Kidney epithelial cell (primary cell): ENCODE data around the gene GADL1. TPM values are rescaled to one million over a fixed set of nuclear protein-coding genes. Genes with fewer than 3 reads are reported as not detected.

Source experiments
- DNase-seq: peaks from one replicate; pipeline ENCODE4 v3.0.0-alpha.2; 2010; ENCODE audit warnings: low read depth
- H3K27me3 ChIP-seq: 2 replicates; pipeline ENCODE4 v1.6.0; 2011; ENCODE audit warnings: low read length; ENCODE audit not compliant: control insufficient read depth, insufficient read depth
- H3K36me3 ChIP-seq: 2 replicates; pipeline ENCODE4 v1.5.1; 2011; ENCODE audit warnings: low read length; ENCODE audit not compliant: control insufficient read depth, insufficient read depth
- H3K4me3 ChIP-seq: 2 replicates; pipeline ENCODE4 v1.5.1; 2011; ENCODE audit warnings: low read depth, mild to moderate bottlenecking, control low read depth, low read length
- CTCF ChIP-seq: IDR thresholded peaks from 2 replicates; pipeline ENCODE4 v1.5.1; 2011; ENCODE audit warnings: mild to moderate bottlenecking, moderate library complexity, low read length, control low read depth, inconsistent platforms; ENCODE audit not compliant: insufficient read depth, poor library complexity, severe bottlenecking
- total RNA-seq: library from RNA; depleted of rRNA; stranded (reverse); fragments of >200 nt; gene quantifications from 2 replicates; pipeline ENCODE4 v1.2.3, GENCODE V29; 2015

GADL1 gene
- total RNA-seq, 1 donor from 2014 or later: not detected

GRCh38 chr3:30770387-30770786 lies 124.1 kb downstream of the GADL1 start:
- H3K27me3 ChIP-seq: no peaks in the 10 kb centered on the region
- no peak for TF ChIP-seq CTCF
- DNase-seq: peak; percentile 86
- no peaks in the 10 kb centered on the region for H3K36me3 ChIP-seq
- no peak overlapping the region for H3K4me3 ChIP-seq

GRCh38 chr3:30768703-30769550 lies 125.5 kb downstream of the GADL1 start:
- H3K27me3 ChIP-seq: no peaks in the 10 kb centered on the region
- H3K4me3 ChIP-seq: no peak overlapping the region
- TF ChIP-seq CTCF: peak; percentile 90
- DNase-seq: peak; percentile 44
- no peaks in the 10 kb centered on the region for H3K36me3 ChIP-seq

- no peak for TF ChIP-seq CTCF
- H3K36me3 ChIP-seq: no peaks in the 10 kb centered on the region
- H3K27me3 ChIP-seq: no peaks in the 10 kb centered on the region
- H3K4me3 ChIP-seq: no peak overlapping the region
- no peak for DNase-seq
Observed at GRCh38 chr3:30768046-30768445, 126.4 kb downstream of the GADL1 start.

- H3K27me3 ChIP-seq: no peaks in the 10 kb centered on the region
- DNase-seq: no peak
- H3K4me3 ChIP-seq: no peak overlapping the region
- TF ChIP-seq CTCF: no peak
- H3K36me3 ChIP-seq: no peaks in the 10 kb centered on the region
Observed at GRCh38 chr3:30766522-30766921, 127.9 kb downstream of the GADL1 start.

GRCh38 chr3:30764891-30765290 lies 129.6 kb downstream of the GADL1 start:
- Histone ChIP-seq H3K27me3 (no peaks in the 10 kb centered on the region), H3K4me3 (no peak overlapping the region), H3K36me3 (no peaks in the 10 kb centered on the region)
- DNase-seq: no peak
- TF ChIP-seq CTCF: no peak

GRCh38 chr3:30764281-30764680 lies 130.2 kb downstream of the GADL1 start:
- DNase-seq: no peak
- TF ChIP-seq CTCF: no peak
- Histone ChIP-seq H3K36me3 (no peaks in the 10 kb centered on the region), H3K27me3 (no peaks in the 10 kb centered on the region), H3K4me3 (no peak overlapping the region)
